HEK293T (cell line): ENCODE results near the gene CCDC69.

Experiments
- ARNT ChIP-seq: fragments of 450-650 bp; IDR thresholded peaks from 2 replicates; pipeline ENCODE4 v1.6.1; 2017; ENCODE audit warnings: mild to moderate bottlenecking
- BHLHE40 ChIP-seq: fragments of 450-650 bp; IDR thresholded peaks from 2 replicates; pipeline ENCODE4 v1.6.1; 2016; ENCODE audit warnings: mild to moderate bottlenecking, moderate library complexity, borderline replicate concordance
- CTBP1 ChIP-seq: fragments of 450-650 bp; IDR thresholded peaks from 2 replicates; pipeline ENCODE4 v1.6.1; 2016; ENCODE audit warnings: borderline replicate concordance
- ELF4 ChIP-seq: fragments of 450-650 bp; IDR thresholded peaks from 2 replicates; pipeline ENCODE4 v1.6.1; 2017; ENCODE audit warnings: antibody characterized with exemption
- FOXA1 ChIP-seq: fragments of 450-650 bp; IDR thresholded peaks from 2 replicates; pipeline ENCODE4 v1.6.1; 2016; ENCODE audit warnings: mild to moderate bottlenecking
- FOXK2 ChIP-seq: fragments of 450-650 bp; IDR thresholded peaks from 2 replicates; pipeline ENCODE4 v1.6.1; 2016; ENCODE audit warnings: mild to moderate bottlenecking
- FOXM1 ChIP-seq: fragments of 450-650 bp; IDR thresholded peaks from 2 replicates; pipeline ENCODE4 v1.6.1; 2017; ENCODE audit warnings: mild to moderate bottlenecking, borderline replicate concordance
- HDGF ChIP-seq: fragments of 450-650 bp; IDR thresholded peaks from 2 replicates; pipeline ENCODE4 v1.6.1; 2017; ENCODE audit warnings: antibody characterized with exemption, borderline replicate concordance
- NFRKB ChIP-seq: fragments of 450-650 bp; IDR thresholded peaks from 2 replicates; pipeline ENCODE4 v1.6.1; 2016; ENCODE audit warnings: mild to moderate bottlenecking, moderate library complexity
- PKNOX1 ChIP-seq: fragments of 450-650 bp; IDR thresholded peaks from 2 replicates; pipeline ENCODE4 v1.6.1; 2016
- SP1 ChIP-seq: fragments of 450-650 bp; IDR thresholded peaks from 2 replicates; pipeline ENCODE4 v1.6.1; 2017
- SUZ12 ChIP-seq: fragments of 450-650 bp; IDR thresholded peaks from 2 replicates; pipeline ENCODE4 v1.6.1; 2016; ENCODE audit warnings: mild to moderate bottlenecking
- TARDBP ChIP-seq: fragments of 450-650 bp; IDR thresholded peaks from 2 replicates; pipeline ENCODE4 v1.6.1; 2016
- ZNF384 ChIP-seq: fragments of 450-650 bp; IDR thresholded peaks from 2 replicates; pipeline ENCODE4 v1.6.1; 2016

- no peak for TF ChIP-seq BHLHE40
- TF ChIP-seq TARDBP = no peak
- no peak for TF ChIP-seq ARNT
- TF ChIP-seq FOXK2 = no peak
- no peak for TF ChIP-seq SUZ12
- TF ChIP-seq FOXM1 = no peak
- TF ChIP-seq FOXA1 = no peak
- no peak for TF ChIP-seq PKNOX1
- TF ChIP-seq ELF4 = no peak
- TF ChIP-seq ZNF384 = no peak
- TF ChIP-seq NFRKB = no peak
- no peak for TF ChIP-seq CTBP1
- no peak for TF ChIP-seq SP1
- no peak for TF ChIP-seq HDGF
Observed at GRCh38 chr5:151199581-151200185, 24.2 kb downstream of the CCDC69 start.
